GM12801 (cell line): ENCODE results near the gene USP25.

ENCODE experiments used
- CTCF ChIP-seq: IDR thresholded peaks from one replicate; pipeline ENCODE4 v1.5.1; 2011; ENCODE audit warnings: control low read depth; ENCODE audit not compliant: insufficient read length; ENCODE audit errors: extremely low read depth

The USP25 gene

GRCh38 chr21:15895142-15896106 is 165.6 kb downstream of the USP25 start:
- no peak for TF ChIP-seq CTCF

GRCh38 chr21:15896501-15896900 is 166.7 kb downstream of the USP25 start:
- no peak for TF ChIP-seq CTCF

- TF ChIP-seq CTCF, result no peak
These were observed 174.6 kb downstream of the USP25 start for GRCh38 chr21:15904389-15904788.

- TF ChIP-seq CTCF, result no peak
These were observed 178.4 kb downstream of the USP25 start for GRCh38 chr21:15908187-15908586.

- TF ChIP-seq CTCF, result no peak
These were observed 198.4 kb downstream of the USP25 start for GRCh38 chr21:15928196-15928595.

- TF ChIP-seq CTCF, result no peak
These were observed 199.1 kb downstream of the USP25 start for GRCh38 chr21:15928686-15929425.

GRCh38 chr21:15929536-15929935 is 199.8 kb downstream of the USP25 start:
- TF ChIP-seq CTCF, result no peak
